ENCODE measurements around the gene MTARC1.

Gene MTARC1

DNA sequence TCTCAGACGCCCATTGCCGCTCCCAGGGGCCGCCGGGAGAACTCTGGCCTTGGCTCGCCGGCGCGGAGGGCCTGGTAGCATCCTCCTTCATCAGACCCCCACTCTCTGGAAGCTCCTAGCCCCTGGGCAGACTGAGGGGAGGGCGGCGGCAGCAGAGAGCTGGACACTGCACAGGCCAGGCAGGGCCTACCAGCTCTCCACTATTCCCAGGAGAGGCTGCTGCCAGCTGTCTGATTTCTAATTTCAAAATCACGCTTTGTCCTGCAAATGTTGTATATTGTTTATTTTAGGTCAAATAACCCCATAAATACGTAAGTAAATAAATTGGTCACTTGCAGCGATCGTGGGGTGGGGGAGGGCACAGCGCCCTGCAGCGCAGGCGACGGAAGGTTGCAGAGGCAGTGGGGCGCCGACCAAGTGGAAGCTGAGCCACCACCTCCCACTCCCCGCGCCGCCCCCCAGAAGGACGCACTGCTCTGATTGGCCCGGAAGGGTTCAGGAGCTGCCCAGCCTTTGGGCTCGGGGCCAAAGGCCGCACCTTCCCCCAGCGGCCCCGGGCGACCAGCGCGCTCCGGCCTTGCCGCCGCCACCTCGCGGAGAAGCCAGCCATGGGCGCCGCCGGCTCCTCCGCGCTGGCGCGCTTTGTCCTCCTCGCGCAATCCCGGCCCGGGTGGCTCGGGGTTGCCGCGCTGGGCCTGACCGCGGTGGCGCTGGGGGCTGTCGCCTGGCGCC lies at the start of gene MTARC1:
Gene MTARC1, plus strand, starts transcription at position 577 of the 732 bp plus-strand sequence. Its CDS starts 32 bp downstream, at position 609.
- TF ChIP-seq, protein P1, sequence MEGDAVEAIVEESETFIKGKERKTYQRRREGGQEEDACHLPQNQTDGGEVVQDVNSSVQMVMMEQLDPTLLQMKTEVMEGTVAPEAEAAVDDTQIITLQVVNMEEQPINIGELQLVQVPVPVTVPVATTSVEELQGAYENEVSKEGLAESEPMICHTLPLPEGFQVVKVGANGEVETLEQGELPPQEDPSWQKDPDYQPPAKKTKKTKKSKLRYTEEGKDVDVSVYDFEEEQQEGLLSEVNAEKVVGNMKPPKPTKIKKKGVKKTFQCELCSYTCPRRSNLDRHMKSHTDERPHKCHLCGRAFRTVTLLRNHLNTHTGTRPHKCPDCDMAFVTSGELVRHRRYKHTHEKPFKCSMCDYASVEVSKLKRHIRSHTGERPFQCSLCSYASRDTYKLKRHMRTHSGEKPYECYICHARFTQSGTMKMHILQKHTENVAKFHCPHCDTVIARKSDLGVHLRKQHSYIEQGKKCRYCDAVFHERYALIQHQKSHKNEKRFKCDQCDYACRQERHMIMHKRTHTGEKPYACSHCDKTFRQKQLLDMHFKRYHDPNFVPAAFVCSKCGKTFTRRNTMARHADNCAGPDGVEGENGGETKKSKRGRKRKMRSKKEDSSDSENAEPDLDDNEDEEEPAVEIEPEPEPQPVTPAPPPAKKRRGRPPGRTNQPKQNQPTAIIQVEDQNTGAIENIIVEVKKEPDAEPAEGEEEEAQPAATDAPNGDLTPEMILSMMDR (IDR thresholded peaks at IDR 0.05; ENCODE audit: low read depth, low read length, missing control alignments), result no peak
- H3K4me3 ChIP-seq (replicated peaks; ENCODE audit: low read depth, low read length), result peak within 1 kb of the TSS; percentile 48
- peak; percentile 12 for DNase-seq (ENCODE audit: extremely low read depth, low read depth)

DNA sequence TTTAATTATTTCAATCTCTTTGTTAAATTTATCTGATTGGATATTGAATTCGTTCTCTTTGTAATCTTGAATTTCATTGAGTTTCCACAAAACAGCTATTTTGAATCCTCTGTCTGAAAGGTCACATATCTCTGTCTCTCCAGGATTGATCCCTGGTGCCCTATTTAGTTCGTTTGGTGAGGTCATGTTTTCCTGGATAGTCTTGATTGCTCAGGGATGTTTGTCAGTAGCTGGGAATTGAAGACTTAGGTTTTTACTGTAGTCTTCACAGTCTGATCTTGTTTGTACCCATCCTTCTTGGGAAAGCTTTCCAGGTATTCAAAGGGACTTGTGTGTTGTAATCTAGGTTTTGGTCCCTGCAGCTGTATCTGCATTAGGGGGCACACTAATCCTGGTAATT lies 45.4 kb upstream of the MTARC1 start:
- DNase-seq (ENCODE audit: extremely low read depth, low read depth), result no peak
- TF ChIP-seq, protein P1 (IDR thresholded peaks at IDR 0.05; ENCODE audit: low read depth, low read length, missing control alignments), result no peak
- H3K4me3 ChIP-seq (replicated peaks; ENCODE audit: low read depth, low read length), result no peak overlapping the region

GRCh38 chr1:220741825-220742224 lies 44.9 kb upstream of the MTARC1 start:
- TF ChIP-seq, protein P1 (IDR thresholded peaks at IDR 0.05; ENCODE audit: low read depth, low read length, missing control alignments), result no peak
- DNase-seq (ENCODE audit: extremely low read depth, low read depth), result no peak
- H3K4me3 ChIP-seq (replicated peaks; ENCODE audit: low read depth, low read length), result no peak overlapping the region

DNA sequence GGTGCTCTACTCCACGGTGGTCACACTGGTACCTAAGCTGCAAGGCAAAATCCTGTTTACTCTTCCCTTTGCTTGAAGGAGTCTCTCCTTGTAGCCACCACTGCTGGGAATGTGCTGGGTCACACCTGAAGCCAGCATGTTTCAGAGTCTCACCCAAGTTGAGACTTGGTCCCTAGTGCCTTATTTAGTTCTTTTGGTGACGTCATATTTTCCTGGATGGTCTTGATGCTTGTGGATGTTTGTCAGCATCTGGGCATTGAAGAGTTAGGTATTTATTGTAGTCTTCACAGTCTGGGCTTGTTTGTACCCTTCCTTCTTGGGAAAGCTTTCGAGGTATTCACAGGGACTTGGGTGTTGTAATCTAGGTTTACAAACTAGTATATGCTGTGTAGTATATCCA lies 44.2 kb upstream of the MTARC1 start:
- TF ChIP-seq, protein P1 (IDR thresholded peaks at IDR 0.05; ENCODE audit: low read depth, low read length, missing control alignments), result no peak
- no peak overlapping the region for H3K4me3 ChIP-seq (replicated peaks; ENCODE audit: low read depth, low read length)
- no peak for DNase-seq (ENCODE audit: extremely low read depth, low read depth)

GRCh38 chr1:220746851-220747250 lies 39.9 kb upstream of the MTARC1 start:
- TF ChIP-seq, protein P1 (IDR thresholded peaks at IDR 0.05; ENCODE audit: low read depth, low read length, missing control alignments), result no peak
- no peak overlapping the region for H3K4me3 ChIP-seq (replicated peaks; ENCODE audit: low read depth, low read length)
- DNase-seq (ENCODE audit: extremely low read depth, low read depth), result no peak

DNA sequence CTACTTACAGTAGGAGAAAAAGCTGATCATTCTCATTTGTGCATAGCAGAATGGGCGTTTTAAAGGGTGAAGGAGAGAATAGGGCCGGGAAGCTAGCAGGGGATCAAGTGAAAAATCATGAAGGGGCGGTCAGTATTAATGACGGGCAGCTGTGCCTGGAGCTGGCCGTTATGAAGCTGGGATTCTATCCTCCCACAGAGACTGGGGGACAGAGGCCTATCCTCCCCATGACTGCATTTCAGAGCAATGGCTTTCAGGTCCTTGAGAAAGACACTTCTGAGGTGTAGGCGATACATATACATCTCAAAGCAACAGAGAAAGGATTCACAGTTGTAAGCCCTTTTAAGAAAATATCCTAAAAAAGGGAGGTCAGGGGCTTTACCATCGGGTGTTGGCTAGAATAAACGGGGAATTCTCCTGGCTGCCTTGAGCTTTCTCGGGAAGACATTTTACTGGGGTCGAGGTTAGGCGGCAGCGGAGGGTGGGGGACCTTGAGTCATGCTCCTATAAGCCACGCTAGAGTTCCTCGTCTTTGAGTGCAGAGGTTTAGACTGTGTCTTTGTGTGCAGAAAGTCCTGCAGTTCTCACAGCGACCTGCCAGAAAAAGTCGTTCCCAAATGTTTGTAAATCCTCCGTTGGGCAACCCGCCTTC lies 39.1 kb upstream of the MTARC1 start:
- TF ChIP-seq, protein P1 (IDR thresholded peaks at IDR 0.05; ENCODE audit: low read depth, low read length, missing control alignments), result no peak
- peak overlapping the region; percentile 62 for H3K4me3 ChIP-seq (replicated peaks; ENCODE audit: low read depth, low read length)
- no peak for DNase-seq (ENCODE audit: extremely low read depth, low read depth)

All from HFF-Myc (cell line).